Activated T-cell treated with anti-CD3 and anti-CD28 coated beads, Interleukin-2, amount 50 U/mL, for 24 hours (primary cell): ENCODE measurements around the gene SOX3.

ENCODE experiments used
- DNase-seq: peaks from one replicate; pipeline ENCODE4 v3.0.0-alpha.2; 2020
- H3K27ac Mint-ChIP-seq: 2 replicates; pipeline ENCODE4 v1.8.0; 2020; ENCODE audit warnings: mild to moderate bottlenecking, mixed read lengths
- H3K27me3 Mint-ChIP-seq: 2 replicates; pipeline ENCODE4 v1.8.0; 2020; ENCODE audit warnings: mixed read lengths
- H3K36me3 Mint-ChIP-seq: 2 replicates; pipeline ENCODE4 v1.8.0; 2020; ENCODE audit warnings: low read depth, mixed read lengths
- H3K4me1 Mint-ChIP-seq: 2 replicates; pipeline ENCODE4 v1.8.0; 2020; ENCODE audit warnings: low read depth, mixed read lengths
- H3K4me3 Mint-ChIP-seq: 2 replicates; pipeline ENCODE4 v1.8.0; 2020; ENCODE audit warnings: mild to moderate bottlenecking, moderate library complexity, mixed read lengths
- H3K9me3 Mint-ChIP-seq: 2 replicates; pipeline ENCODE4 v1.8.0; 2020; ENCODE audit warnings: mixed read lengths

Gene SOX3

GRCh38 chrX:140504371-140505324 is at the start of gene SOX3:
Gene SOX3 (minus strand): TSS chrX:140505069. CDS start chrX:140505060, 9 bp downstream.
- Mint-ChIP-seq H3K27ac (no peak within 1 kb of the TSS), H3K4me1 (peaks cover 12% of the 10 kb centered on the region), H3K27me3 (peaks cover 83% of the 10 kb centered on the region), H3K36me3 (no peaks in the 10 kb centered on the region), H3K9me3 (no peaks in the 10 kb centered on the region), H3K4me3 (no peak within 1 kb of the TSS)
- no peak for DNase-seq

GRCh38 chrX:140548985-140549384 is 44.1 kb upstream of the SOX3 start:
- Mint-ChIP-seq H3K27me3 (peaks cover 51% of the 10 kb centered on the region), H3K4me3 (no peak overlapping the region), H3K36me3 (no peaks in the 10 kb centered on the region), H3K27ac (no peak overlapping the region), H3K9me3 (no peaks in the 10 kb centered on the region), H3K4me1 (no peaks in the 10 kb centered on the region)
- no peak for DNase-seq

- H3K4me3 Mint-ChIP-seq: no peak overlapping the region
- peaks cover 60% of the 10 kb centered on the region for H3K27me3 Mint-ChIP-seq
- H3K36me3 Mint-ChIP-seq: no peaks in the 10 kb centered on the region
- no peaks in the 10 kb centered on the region for H3K9me3 Mint-ChIP-seq
- DNase-seq: no peak
- H3K4me1 Mint-ChIP-seq: no peaks in the 10 kb centered on the region
- H3K27ac Mint-ChIP-seq: no peak overlapping the region
Measured at GRCh38 chrX:140526171-140526570, 21.3 kb upstream of the SOX3 start.

GRCh38 chrX:140525448-140525847 is 20.6 kb upstream of the SOX3 start:
- no peak overlapping the region for H3K4me3 Mint-ChIP-seq
- H3K36me3 Mint-ChIP-seq: no peaks in the 10 kb centered on the region
- H3K9me3 Mint-ChIP-seq: no peaks in the 10 kb centered on the region
- H3K27me3 Mint-ChIP-seq: peaks cover 63% of the 10 kb centered on the region
- H3K4me1 Mint-ChIP-seq: no peaks in the 10 kb centered on the region
- H3K27ac Mint-ChIP-seq: no peak overlapping the region
- DNase-seq: no peak

- H3K4me1 Mint-ChIP-seq: no peaks in the 10 kb centered on the region
- H3K4me3 Mint-ChIP-seq: no peak overlapping the region
- no peak overlapping the region for H3K27ac Mint-ChIP-seq
- H3K27me3 Mint-ChIP-seq: peaks cover 60% of the 10 kb centered on the region
- H3K9me3 Mint-ChIP-seq: no peaks in the 10 kb centered on the region
- no peak for DNase-seq
- no peaks in the 10 kb centered on the region for H3K36me3 Mint-ChIP-seq
Measured at GRCh38 chrX:140524556-140524955, 19.7 kb upstream of the SOX3 start.

- no peaks in the 10 kb centered on the region for H3K9me3 Mint-ChIP-seq
- no peak overlapping the region for H3K27ac Mint-ChIP-seq
- no peak for DNase-seq
- peaks cover 49% of the 10 kb centered on the region for H3K27me3 Mint-ChIP-seq
- H3K4me3 Mint-ChIP-seq: no peak overlapping the region
- H3K36me3 Mint-ChIP-seq: no peaks in the 10 kb centered on the region
- no peaks in the 10 kb centered on the region for H3K4me1 Mint-ChIP-seq
Measured at GRCh38 chrX:140521393-140521792, 16.5 kb upstream of the SOX3 start.

GRCh38 chrX:140514554-140514953 is 9.7 kb upstream of the SOX3 start:
- no peaks in the 10 kb centered on the region for H3K4me1 Mint-ChIP-seq
- no peaks in the 10 kb centered on the region for H3K9me3 Mint-ChIP-seq
- no peaks in the 10 kb centered on the region for H3K36me3 Mint-ChIP-seq
- peaks cover 52% of the 10 kb centered on the region for H3K27me3 Mint-ChIP-seq
- H3K27ac Mint-ChIP-seq: no peak overlapping the region
- DNase-seq: no peak
- no peak overlapping the region for H3K4me3 Mint-ChIP-seq

- Mint-ChIP-seq H3K9me3 (no peaks in the 10 kb centered on the region), H3K27me3 (peaks cover 85% of the 10 kb centered on the region), H3K27ac (no peak overlapping the region), H3K36me3 (no peaks in the 10 kb centered on the region), H3K4me1 (no peaks in the 10 kb centered on the region), H3K4me3 (no peak overlapping the region)
- DNase-seq: no peak
Measured at GRCh38 chrX:140510895-140511295, 6.0 kb upstream of the SOX3 start.

- no peaks in the 10 kb centered on the region for H3K36me3 Mint-ChIP-seq
- H3K27ac Mint-ChIP-seq: no peak overlapping the region
- no peaks in the 10 kb centered on the region for H3K9me3 Mint-ChIP-seq
- H3K27me3 Mint-ChIP-seq: peaks cover 84% of the 10 kb centered on the region
- peaks cover 3% of the 10 kb centered on the region for H3K4me1 Mint-ChIP-seq
- no peak for DNase-seq
- H3K4me3 Mint-ChIP-seq: no peak overlapping the region
Measured at GRCh38 chrX:140510306-140510676, 5.4 kb upstream of the SOX3 start.

- no peaks in the 10 kb centered on the region for H3K36me3 Mint-ChIP-seq
- no peaks in the 10 kb centered on the region for H3K9me3 Mint-ChIP-seq
- no peak for DNase-seq
- H3K4me3 Mint-ChIP-seq: no peak overlapping the region
- H3K27ac Mint-ChIP-seq: no peak overlapping the region
- peaks cover 3% of the 10 kb centered on the region for H3K4me1 Mint-ChIP-seq
- peaks cover 85% of the 10 kb centered on the region for H3K27me3 Mint-ChIP-seq
Measured at GRCh38 chrX:140509468-140510305, 4.8 kb upstream of the SOX3 start.

- H3K27me3 Mint-ChIP-seq: peaks cover 80% of the 10 kb centered on the region
- H3K36me3 Mint-ChIP-seq: no peaks in the 10 kb centered on the region
- no peaks in the 10 kb centered on the region for H3K9me3 Mint-ChIP-seq
- no peak overlapping the region for H3K4me3 Mint-ChIP-seq
- peaks cover 3% of the 10 kb centered on the region for H3K4me1 Mint-ChIP-seq
- no peak overlapping the region for H3K27ac Mint-ChIP-seq
- DNase-seq: no peak
Measured at GRCh38 chrX:140508958-140509357, 4.1 kb upstream of the SOX3 start.

- Mint-ChIP-seq H3K4me3 (no peak overlapping the region), H3K9me3 (no peaks in the 10 kb centered on the region), H3K4me1 (peaks cover 8% of the 10 kb centered on the region), H3K27me3 (peaks cover 76% of the 10 kb centered on the region), H3K27ac (no peak overlapping the region), H3K36me3 (no peaks in the 10 kb centered on the region)
- no peak for DNase-seq
Measured at GRCh38 chrX:140507982-140508305, 3.1 kb upstream of the SOX3 start.

- peaks cover 80% of the 10 kb centered on the region for H3K27me3 Mint-ChIP-seq
- no peak overlapping the region for H3K4me3 Mint-ChIP-seq
- peaks cover 11% of the 10 kb centered on the region for H3K4me1 Mint-ChIP-seq
- DNase-seq: no peak
- H3K9me3 Mint-ChIP-seq: no peaks in the 10 kb centered on the region
- no peaks in the 10 kb centered on the region for H3K36me3 Mint-ChIP-seq
- H3K27ac Mint-ChIP-seq: no peak overlapping the region
Measured at GRCh38 chrX:140507223-140507981, 2.5 kb upstream of the SOX3 start.
